WTC11 (cell line): ENCODE results near the gene FNDC1.

ENCODE experiments used
- ARID4B ChIP-seq: sonication (generic); formaldehyde crosslinking; IDR thresholded peaks from 2 replicates; pipeline ENCODE4 v1.8.0; 2023; ENCODE audit warnings: missing genetic modification reagents, mild to moderate bottlenecking, borderline replicate concordance
- CTCF ChIP-seq: fragments of 200-600 bp; IDR thresholded peaks from 2 replicates; pipeline ENCODE4 v1.8.0; 2022; ENCODE audit warnings: antibody characterized with exemption
- JUN ChIP-seq: sonication (generic); formaldehyde crosslinking; IDR thresholded peaks from 2 replicates; pipeline ENCODE4 v1.8.0; 2023; ENCODE audit warnings: mild to moderate bottlenecking, missing genetic modification reagents
- MXD4 ChIP-seq: fragments of 250-450 bp; sonication (Bioruptor Pico); IDR thresholded peaks from 2 replicates; pipeline ENCODE4 v1.8.0; 2021; ENCODE audit warnings: mild to moderate bottlenecking, moderate library complexity, borderline replicate concordance
- NFE2L1 ChIP-seq: sonication (generic); formaldehyde crosslinking; IDR thresholded peaks from 2 replicates; pipeline ENCODE4 v1.8.1; 2023; ENCODE audit warnings: missing genetic modification reagents
- NFYB ChIP-seq: sonication (generic); formaldehyde crosslinking; conservative IDR thresholded peaks from 2 replicates; pipeline ENCODE4 v1.8.0; 2022; ENCODE audit warnings: low read depth, missing genetic modification reagents
- PREB ChIP-seq: sonication (generic); formaldehyde crosslinking; IDR thresholded peaks from 2 replicates; pipeline ENCODE4 v1.8.1; 2022; ENCODE audit warnings: mild to moderate bottlenecking, missing genetic modification reagents, moderate library complexity, borderline replicate concordance
- SP1 ChIP-seq: sonication (generic); formaldehyde crosslinking; conservative IDR thresholded peaks from 2 replicates; pipeline ENCODE4 v1.8.1; 2022; ENCODE audit warnings: missing genetic modification reagents
- ZNF532 ChIP-seq: fragments of 250-450 bp; sonication (Bioruptor Pico); IDR thresholded peaks from 2 replicates; pipeline ENCODE4 v1.9.0; 2021; ENCODE audit warnings: mild to moderate bottlenecking, borderline replicate concordance
- ZSCAN18 ChIP-seq: fragments of 250-450 bp; sonication (Bioruptor Pico); IDR thresholded peaks from 2 replicates; pipeline ENCODE4 v2.1.2; 2022; ENCODE audit warnings: mild to moderate bottlenecking, moderate library complexity

- no peak for TF ChIP-seq CTCF
- TF ChIP-seq ARID4B (CRISPR knock-in tag): no peak
- TF ChIP-seq MXD4 (CRISPR knock-in tag): no peak
- TF ChIP-seq NFYB (CRISPR knock-in tag): no peak
- TF ChIP-seq SP1 (CRISPR knock-in tag): no peak
- no peak for TF ChIP-seq NFE2L1 (CRISPR knock-in tag)
- TF ChIP-seq ZSCAN18: no peak
- TF ChIP-seq JUN: no peak
- no peak for TF ChIP-seq ZNF532 (CRISPR knock-in tag)
- no peak for TF ChIP-seq PREB (CRISPR knock-in tag)
Measured at GRCh38 chr6:159313018-159313417, 143.8 kb downstream of the FNDC1 start.
